Erythroblast (primary cell): ENCODE measurements around the gene RNPC3.

Experiments
- GATA1 ChIP-seq: IDR thresholded peaks from 2 replicates; pipeline ENCODE4 v1.6.1; 2011; ENCODE audit warnings: low read depth, mild to moderate bottlenecking, control low read depth, low read length, moderate library complexity
- POLR2A ChIP-seq: IDR thresholded peaks from 2 replicates; pipeline ENCODE4 v1.6.1; 2011; ENCODE audit warnings: mild to moderate bottlenecking, low read length

DNA sequence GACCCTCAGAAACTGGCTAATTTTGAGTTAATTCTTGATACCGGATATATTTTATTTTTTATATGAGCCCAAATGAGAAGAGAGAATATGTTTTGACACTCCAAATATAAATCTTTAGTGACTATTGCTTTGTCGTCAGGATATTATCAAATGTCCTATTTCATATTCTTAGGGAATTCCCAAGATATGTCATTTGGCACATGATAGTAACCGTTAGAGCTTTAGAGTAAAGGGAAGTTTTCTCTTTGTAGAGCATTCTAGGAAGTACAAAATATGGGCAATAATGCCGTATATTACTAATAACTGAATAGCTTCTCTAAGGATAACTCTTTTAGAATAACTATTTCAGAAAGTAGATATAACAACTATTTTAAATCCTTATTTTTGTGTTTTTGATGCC is 37.6 kb downstream of the RNPC3 start:
- TF ChIP-seq POLR2A (no peak), GATA1 (no peak)
